ENCODE results near the gene KLB.
"Not testable (repeated sequence)": the region's sequence is repeated elsewhere in the genome, so short reads cannot be mapped to it uniquely, and the experiment has no call there.

Gene KLB

GRCh38 chr4:39426728-39427127 lies 20.0 kb downstream of the KLB start:
- no peak for DNase-seq (ENCODE audit: low spot score)

- DNase-seq (ENCODE audit: low spot score): no peak
These were observed 20.9 kb downstream of the KLB start for GRCh38 chr4:39427520-39428114.

- DNase-seq (ENCODE audit: low spot score): no peak
These were observed 23.0 kb downstream of the KLB start for GRCh38 chr4:39429476-39430334.

DNA sequence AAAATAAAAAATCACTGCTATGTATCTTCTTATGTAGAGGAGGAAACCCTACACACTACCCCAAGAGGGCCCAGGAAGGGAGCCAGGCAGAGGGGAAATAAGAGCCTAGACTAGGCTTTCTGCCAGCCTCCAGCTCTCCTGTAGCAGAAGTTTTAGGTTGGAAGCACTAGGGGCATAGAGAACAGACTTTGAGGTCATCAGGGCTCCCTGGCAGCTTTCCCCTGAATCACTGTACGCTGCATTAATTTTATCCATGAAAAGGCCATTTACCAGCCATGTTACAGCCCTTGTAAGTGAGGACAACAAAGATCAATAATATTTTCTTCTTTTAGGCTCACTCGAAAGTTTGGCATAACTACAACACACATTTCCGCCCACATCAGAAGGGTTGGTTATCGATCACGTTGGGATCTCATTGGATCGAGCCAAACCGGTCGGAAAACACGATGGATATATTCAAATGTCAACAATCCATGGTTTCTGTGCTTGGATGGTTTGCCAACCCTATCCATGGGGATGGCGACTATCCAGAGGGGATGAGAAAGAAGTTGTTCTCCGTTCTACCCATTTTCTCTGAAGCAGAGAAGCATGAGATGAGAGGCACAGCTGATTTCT lies 27.3 kb downstream of the KLB start:
- DNase-seq (ENCODE audit: low spot score): no peak

DNA sequence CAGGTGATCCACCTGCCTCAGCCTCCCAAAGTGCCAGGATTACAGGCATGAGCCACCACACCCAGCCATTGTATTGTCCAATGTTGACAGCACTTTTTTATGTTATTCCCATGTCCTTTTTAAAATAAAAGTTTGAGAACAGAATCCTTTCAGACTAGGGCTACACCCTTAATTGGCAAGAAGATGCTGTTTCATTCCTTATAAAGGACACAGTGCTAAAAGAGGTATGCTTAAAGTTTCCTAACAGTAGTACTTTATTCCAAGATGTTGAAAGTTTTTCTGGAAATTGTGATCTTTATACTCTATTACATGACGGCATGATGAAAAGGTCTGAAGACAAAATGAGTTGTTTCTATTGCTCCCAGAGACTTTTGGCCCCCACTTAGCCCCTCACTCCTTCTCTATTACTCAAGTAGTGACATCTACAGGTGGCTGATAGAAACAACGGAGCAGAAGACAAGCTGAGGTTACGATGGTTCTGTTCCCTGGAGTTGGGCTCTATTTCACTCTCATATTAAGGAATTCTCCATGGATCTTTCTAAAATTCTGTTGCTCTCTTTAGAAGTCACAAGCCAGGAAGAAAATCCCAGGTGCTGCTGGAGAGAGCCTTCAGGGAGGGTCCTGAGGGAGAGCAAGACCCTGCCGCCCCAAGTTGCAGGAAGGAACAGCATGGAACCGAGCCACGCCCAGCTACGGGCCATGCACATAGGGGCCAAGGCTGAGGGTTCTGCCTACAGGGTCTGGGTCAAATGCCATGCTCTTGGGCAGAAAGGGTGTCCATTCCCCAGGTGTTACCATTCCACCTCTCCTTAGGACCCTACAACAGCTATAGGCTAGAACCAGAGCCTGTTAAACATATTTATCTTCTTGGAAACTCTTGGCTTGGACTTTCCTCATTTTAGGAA lies 29.2 kb downstream of the KLB start:
- no peak for DNase-seq (ENCODE audit: low spot score)

DNA sequence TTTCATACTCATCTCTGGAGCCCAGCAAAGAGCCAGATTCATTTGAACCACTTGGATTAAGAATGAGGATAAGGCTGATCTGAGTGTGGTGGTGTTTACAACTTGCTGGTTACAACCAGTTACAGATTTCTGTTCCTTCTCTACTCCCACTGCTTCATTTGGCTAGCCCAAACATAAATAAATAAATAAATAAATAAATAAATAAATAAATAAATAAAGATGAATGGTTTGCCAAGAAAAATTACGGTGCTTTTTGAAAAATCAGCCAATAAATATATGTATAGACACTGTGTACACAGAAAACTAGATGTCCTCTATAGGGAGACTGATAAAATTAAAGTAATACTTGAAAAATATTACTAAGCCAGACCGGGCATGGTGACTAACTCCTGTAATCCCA lies 34.9 kb downstream of the KLB start:
- no peak for DNase-seq (ENCODE audit: low spot score)

DNA sequence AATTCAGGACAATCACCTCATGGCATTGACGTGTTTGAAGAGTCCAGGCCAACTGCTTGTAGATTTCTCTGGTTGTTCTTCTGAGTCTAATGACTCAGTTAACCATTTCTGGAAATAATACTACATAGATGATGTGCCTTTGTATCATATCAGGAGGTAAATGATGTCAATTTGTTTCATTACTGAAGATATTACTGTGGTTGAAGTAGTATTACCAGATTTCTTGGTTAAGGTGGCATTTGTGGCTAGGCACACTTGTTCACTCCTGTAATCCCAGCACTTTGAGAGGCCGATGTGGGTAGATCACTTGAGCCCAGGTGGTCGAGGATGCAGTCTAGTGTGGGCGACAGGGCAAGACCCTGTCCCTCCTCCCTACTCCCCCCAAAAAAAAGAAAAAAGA lies 36.3 kb downstream of the KLB start:
- no peak for DNase-seq (ENCODE audit: low spot score)

GRCh38 chr4:39446483-39446841 lies 39.7 kb downstream of the KLB start:
- no peak for DNase-seq (ENCODE audit: low spot score)

DNA sequence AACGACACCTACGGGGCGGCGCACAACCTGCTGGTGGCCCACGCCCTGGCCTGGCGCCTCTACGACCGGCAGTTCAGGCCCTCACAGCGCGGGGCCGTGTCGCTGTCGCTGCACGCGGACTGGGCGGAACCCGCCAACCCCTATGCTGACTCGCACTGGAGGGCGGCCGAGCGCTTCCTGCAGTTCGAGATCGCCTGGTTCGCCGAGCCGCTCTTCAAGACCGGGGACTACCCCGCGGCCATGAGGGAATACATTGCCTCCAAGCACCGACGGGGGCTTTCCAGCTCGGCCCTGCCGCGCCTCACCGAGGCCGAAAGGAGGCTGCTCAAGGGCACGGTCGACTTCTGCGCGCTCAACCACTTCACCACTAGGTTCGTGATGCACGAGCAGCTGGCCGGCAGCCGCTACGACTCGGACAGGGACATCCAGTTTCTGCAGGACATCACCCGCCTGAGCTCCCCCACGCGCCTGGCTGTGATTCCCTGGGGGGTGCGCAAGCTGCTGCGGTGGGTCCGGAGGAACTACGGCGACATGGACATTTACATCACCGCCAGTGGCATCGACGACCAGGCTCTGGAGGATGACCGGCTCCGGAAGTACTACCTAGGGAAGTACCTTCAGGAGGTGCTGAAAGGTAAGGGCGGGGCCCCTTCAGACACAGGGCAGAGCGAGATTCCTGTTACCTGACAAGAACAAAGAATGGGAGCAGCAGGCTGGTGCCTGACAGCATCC lies 40.3 kb downstream of the KLB start:
- peak; percentile 62 for DNase-seq (ENCODE audit: low spot score)

- DNase-seq (ENCODE audit: low spot score): no peak
These were observed 43.9 kb downstream of the KLB start for GRCh38 chr4:39450618-39451017.

- DNase-seq (ENCODE audit: low spot score): no peak
These were observed 44.8 kb downstream of the KLB start for GRCh38 chr4:39451423-39452023.

DNA sequence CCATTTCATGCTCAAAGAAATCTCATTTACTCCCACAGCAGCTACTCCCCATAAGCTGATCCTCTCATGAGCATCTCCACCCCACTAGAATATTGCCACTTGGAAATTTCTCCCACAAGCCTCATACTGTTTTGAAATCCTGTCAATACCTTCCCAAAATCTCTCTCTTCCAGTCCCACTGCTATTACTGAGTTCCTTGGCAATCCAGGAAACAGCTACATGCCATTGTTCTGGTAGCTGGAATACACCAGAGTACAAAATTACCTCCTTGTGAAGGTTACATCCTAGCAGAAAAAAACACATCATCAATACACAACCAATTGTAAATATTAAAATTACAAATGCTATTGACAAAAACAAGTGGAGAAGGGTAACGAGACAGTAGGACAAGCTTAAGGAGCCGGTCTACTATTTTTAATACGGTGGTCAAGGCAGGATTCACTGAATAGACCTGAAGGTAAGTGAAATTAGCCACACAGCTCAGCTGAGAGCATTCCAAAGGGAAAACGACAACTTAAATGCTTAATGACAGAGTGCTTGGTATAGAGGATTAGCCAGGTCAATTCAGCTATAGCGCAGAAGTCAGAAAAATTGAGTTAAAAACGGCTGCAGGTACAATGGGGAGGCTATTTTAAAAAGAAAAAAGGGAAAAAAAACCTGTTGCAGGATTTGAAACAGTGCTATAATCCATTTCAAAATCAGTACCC lies 45.6 kb downstream of the KLB start:
- no peak for DNase-seq (ENCODE audit: low spot score)

DNA sequence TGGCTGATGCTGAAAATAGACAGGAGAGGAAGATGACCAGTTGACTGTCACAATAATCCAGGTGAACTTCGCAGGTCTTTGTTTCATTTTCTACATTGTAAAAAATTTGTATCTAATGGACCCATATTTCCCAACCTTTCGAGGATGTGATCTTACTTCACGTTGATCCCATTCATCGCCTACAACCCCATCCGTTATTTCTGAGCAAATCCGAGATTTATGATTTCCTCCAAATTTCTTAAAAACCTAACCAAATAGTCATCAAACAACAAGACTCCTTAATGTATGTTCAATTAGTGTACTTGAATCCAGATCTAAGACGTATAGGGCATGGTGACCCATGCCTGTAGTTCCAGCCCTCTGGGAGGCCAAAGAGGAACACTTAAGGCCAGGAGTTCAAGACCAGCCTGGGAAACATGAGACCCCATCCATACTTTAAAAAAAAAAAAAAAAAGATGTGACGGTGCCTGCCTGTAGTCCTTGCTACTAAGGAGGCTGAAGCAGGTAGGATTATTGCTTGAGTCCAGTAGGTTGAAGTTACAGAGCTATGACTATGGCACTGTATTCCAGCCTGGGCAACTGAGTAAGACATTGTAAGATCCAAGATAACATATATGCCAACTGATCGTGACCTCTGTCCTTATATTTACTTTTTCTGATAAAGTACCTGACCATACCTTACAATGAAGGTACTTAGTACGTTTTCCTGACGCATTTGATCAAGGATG lies 46.3 kb downstream of the KLB start:
- DNase-seq (ENCODE audit: low spot score): no peak

DNA sequence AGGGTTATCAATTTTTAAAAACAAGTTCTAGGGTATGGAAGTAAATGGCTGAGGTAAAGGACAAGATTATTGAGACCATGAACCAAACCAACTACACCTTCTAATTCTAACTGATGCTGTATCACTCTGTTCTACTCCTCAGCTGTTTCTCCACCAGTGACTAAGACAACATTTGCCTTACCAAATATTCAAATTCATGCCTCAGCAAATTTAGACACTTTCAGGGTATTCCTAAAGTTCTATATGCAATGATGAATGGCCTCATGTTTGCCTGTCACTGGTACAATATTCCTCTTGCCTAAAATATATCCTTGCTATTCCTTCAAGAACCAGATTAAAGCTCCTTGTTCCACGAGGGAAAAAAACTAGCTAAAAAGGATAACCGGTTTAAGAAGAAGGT lies 47.0 kb downstream of the KLB start:
- DNase-seq (ENCODE audit: low spot score): no peak

DNA sequence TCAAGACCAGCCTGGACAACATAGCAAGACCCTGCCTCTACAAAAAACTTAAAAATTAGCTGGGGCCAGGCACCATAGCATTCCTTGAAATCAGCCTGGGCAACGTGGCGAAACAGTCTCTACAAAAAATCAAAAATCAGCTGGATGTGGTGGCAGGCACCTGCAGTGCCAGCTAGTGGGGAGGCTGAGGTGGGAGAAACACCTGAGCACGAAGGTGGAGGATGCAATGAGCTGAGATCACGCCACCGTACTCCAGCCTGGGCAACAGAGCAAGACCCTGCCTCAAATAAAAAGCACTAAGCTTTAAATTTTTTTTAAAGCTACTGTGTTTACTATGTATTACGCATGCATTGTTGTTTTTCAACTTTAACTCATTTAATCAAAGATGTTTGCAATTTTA lies 48.8 kb downstream of the KLB start:
- DNase-seq (ENCODE audit: low spot score): no peak

GRCh38 chr4:39456946-39457763 lies 50.4 kb downstream of the KLB start:
- no peak for DNase-seq (ENCODE audit: low spot score)

- DNase-seq (ENCODE audit: low spot score): not testable (repeated sequence)
These were observed 51.4 kb downstream of the KLB start for GRCh38 chr4:39458161-39458504.

DNA sequence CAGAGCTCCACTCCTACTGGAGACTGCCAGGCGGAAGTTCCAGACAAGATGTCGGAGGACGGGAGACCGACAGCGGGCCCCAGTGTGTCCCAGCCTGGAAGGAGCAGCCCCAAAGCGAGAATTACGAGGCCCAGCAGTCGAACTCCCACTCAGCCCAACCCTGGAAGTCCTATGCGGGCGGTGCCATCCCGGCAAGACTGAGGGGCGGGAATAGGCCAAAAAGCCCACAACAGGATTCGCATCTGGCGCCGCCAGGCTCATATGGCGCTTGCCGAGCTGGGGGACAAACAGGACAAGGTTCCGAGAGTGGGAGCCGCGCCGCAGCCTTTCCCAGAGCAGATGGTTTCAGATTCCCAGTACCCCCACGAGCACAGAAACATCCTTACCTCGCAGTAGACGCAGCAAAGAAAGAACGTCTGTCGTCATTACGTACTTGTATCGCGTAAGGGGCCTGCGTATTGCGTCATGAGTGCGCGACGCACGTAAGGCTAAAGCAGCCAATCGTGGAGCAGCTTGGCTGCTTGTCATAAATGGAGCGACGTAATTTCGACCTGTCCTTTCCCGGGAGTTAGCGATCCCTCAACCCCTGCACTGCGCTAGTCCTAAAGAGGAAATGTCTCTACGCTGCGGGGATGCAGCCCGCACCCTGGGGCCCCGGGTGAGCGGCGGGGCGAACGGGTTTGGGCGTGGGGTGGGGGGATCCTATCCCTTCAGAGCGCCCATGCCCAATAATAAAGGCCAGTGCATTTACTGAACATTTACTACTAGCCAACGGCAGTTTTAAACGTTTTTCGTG lies 52.0 kb downstream of the KLB start, which contains the start of the genes LIAS and RPL9:
Gene LIAS (plus strand): TSS at position 552 of the 796 bp plus-strand sequence. CDS start 62 bp downstream, at position 614.
Gene RPL9 (minus strand): TSS at position 418 of the 796 bp plus-strand sequence. CDS start 483 bp downstream, outside the sequence.
- DNase-seq (ENCODE audit: low spot score): peak; percentile 95

Data from kidney capillary endothelial cell (primary cell).